GM12801 (cell line): ENCODE results near the gene DGKQ.

Source experiments
- TF ChIP-seq, protein P1 (sequence below): IDR thresholded peaks from one replicate; pipeline ENCODE4 v1.5.1; 2011; ENCODE audit warnings: control low read depth; ENCODE audit not compliant: insufficient read length; ENCODE audit errors: extremely low read depth

Gene DGKQ

DNA sequence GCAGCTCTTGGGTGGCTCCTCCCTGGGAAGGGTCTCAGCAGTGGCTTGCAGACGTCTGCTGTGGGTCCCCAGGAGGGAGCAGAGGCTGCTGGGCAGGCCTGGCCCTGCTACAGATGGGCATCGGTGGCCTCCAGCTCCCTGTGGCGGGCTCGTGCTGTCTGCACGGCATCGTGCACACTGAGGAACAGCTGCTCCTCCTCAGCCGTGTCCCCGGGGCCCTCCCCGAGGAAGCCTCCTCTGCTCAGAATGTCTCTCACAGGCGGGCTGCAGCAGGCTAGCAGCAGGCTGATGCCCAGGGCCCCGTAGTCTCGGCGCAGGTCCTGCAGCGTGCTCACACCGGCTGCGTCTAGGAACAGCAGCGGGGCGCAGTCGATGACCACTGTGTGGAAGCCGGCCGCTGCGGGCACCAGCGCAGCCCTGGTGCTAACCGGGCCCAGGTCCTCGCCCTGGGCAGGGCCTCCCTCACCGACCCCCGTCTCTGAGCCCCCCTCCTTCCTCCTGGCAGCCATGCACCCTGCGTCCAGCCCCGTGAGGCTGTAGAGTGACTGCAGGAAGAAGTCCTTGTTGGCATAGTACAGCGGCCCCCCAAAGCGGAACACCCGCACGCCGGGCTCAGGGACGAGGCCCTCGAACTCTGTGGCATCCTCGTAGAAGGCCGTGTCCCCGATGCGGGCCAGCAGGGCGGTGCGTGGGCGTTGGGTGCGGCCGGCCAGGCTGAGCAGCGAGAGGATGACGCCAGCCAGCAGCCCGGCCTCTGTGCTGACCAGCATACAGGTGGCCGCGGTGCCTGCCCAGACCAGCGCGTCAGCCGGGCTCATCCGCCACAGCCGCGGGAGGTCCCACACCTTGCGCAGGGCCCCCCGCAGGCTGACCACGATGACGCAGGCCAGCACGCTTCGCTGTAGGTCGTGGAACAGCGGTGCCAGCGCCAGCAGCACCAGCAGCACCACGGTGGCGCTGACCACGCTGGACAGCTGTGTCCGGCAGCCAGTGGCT is 15.7 kb upstream of the DGKQ start:
- TF ChIP-seq, protein P1, sequence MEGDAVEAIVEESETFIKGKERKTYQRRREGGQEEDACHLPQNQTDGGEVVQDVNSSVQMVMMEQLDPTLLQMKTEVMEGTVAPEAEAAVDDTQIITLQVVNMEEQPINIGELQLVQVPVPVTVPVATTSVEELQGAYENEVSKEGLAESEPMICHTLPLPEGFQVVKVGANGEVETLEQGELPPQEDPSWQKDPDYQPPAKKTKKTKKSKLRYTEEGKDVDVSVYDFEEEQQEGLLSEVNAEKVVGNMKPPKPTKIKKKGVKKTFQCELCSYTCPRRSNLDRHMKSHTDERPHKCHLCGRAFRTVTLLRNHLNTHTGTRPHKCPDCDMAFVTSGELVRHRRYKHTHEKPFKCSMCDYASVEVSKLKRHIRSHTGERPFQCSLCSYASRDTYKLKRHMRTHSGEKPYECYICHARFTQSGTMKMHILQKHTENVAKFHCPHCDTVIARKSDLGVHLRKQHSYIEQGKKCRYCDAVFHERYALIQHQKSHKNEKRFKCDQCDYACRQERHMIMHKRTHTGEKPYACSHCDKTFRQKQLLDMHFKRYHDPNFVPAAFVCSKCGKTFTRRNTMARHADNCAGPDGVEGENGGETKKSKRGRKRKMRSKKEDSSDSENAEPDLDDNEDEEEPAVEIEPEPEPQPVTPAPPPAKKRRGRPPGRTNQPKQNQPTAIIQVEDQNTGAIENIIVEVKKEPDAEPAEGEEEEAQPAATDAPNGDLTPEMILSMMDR, result no peak

DNA sequence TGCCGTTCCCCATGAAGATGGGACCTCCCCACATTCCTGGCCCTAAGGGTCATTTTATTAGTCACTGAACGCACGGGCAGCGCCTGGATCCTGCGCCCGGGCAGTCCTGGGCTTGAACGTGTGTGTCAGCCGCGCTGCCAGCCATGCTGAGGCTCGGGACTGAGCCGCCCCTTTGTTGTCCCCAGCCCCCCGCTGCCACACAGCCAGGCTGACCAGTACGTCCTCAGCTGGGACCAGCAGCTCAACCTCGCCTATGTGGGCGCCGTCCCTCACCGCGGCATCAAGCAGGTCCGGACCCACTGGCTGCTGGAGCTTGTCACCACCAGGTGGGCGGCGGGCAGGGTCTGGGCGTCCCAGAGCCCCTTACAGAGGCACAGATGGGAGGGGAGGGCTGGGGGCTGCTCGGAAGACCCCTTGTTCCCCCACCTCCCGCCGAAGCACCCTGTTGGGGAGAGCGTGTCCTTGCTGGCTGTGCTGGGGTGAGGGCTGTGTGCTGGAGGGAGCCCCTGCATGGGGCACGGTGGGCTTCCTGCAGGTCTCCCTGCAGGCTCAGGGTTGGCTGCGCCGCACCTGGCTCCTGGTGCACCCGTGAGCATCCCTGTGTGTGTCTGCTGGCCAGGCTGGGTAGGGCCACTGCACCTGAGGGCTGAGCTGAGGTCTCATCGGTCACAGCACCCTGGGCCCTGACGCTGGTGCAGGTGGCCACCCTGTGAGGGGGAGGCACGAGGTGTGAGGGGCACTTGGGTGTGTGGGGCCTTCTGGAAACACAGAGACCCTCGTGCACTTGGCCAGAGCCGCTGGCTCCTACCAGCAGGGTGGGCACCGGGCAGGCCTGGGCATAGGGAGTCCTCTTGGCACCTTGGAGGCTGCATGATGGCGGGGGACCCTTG is 14.5 kb upstream of the DGKQ start:
- TF ChIP-seq, protein P1, result no peak

DNA sequence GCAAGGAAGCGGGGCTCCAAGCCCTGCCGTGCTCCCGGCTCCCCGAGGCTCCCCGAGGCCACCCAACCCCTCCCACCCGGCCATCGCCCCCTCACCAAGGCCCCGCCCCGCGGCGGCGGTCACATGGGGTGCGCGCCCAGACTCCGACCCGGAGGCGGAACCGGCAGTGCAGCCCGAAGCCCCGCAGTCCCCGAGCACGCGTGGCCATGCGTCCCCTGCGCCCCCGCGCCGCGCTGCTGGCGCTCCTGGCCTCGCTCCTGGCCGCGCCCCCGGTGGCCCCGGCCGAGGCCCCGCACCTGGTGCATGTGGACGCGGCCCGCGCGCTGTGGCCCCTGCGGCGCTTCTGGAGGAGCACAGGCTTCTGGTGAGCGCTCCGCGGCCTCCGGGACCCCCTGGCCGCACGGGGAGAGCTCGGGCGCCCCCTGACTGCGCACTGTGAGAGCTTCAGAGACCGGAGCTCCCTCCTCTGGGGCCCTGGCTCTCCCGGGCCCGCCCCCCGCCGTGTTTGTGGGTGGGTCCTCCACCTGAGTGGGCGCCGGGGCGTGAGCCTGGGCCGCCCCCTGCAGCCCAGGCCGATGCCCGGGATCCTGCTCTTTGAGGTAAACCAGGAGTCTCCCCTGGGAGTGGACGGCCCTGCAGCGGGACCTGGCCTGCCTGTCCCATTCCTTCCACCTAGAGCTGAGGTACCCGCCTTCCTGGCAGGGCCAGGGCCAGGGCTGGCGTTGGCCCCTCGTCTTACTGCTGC is 13.7 kb upstream of the DGKQ start, which contains the start of gene IDUA:
TSS of gene IDUA (plus strand) at position 166 of the 745 bp plus-strand sequence. CDS start at position 207, 41 bp downstream.
- TF ChIP-seq, protein P1, result no peak

DNA sequence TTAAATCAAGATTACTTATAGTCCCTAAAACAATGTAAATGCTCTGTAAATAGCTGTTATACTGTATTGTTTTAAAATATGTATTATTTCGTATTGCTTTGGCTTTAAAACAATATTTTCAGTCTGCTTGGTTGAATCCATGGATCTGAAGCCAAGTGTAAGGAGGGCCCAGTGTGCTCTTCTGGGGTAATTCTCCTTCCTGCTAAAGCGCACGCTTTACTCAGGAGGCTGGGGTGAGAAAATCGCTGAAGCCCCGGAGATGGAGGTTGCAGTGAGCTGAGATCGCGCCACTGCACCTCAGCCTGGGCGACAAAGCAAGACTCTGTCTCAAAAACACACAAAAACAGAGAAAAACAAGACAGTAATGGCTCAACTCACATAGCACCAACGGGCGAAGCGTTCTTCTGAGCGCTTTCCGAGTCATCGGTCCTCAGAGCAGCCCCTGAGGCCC is 13.1 kb upstream of the DGKQ start:
- TF ChIP-seq, protein P1, result no peak

DNA sequence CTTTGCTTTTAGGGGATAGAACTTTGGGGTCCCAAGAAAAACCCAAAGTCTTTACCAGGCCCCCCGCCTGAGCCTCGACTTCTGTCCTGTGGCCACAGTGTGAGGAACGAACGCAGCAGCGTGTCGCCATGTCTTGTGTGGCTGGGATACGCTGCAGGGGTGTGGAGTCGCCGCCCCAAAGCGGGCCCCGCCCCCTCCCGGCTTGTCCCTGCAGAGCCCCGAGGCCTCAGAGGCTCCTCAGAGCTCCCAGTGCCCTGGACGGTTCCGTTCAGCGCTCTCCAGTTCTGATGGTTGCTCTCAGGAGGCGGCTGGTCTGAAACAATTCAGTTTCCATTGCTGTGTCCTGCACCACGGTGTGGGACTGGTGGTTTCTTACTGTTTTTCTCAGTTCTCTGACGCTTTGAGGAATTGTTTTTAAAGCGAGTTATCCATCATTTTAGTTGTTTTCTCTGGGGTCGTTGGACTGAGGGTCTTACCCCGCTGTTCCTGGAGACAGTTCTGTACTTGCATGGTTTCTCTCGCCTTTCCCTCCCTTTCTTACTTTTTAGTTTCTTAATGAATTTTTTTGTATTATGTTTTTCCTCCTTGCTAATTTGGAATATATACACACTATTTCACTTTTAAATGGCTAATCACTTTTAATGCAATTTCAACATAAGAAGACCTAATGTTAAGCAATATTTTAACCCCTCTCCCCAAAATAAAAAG is 11.9 kb upstream of the DGKQ start:
- TF ChIP-seq, protein P1, result no peak

DNA sequence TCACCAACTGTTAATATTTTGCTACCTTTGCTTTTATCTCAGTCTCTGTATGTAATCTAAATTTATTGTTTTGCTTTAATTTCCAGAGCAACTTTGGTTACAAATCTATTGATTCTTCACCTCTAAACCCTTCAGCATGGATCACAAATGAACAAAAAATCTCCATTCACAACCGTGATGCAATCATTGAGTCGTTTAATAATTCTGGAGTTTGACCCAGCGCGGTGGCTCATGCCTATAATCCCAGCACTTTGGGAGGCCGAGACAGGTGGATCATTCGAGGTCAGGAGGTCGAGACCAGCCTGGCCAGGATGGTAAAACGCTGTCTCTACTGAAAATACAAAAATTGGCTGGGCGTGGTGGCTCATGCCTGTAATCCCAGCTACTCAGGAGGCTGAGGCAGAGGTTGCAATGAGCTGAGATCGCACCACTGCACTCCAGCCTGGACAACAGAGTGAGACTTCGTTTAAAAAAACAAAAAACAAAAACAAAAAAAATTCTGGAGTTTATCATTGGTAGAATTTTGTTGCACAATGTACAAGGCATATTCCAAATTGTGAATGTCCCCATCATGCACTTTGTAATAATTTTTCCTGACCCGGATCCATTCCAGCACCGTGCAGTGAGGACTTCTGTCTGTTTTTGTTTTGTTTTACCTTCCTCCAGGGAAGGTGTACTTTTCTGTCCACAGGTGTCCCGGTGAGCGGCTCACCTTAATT is 11.1 kb upstream of the DGKQ start:
- TF ChIP-seq, protein P1, result no peak
